ENCODE data around the gene SRPK2.

- TF ChIP-seq ZNF350 (tag by site-specific recombination; IDR thresholded peaks at IDR 0.05) (no peak), CTCF (tag by site-specific recombination; IDR thresholded peaks at IDR 0.05) (no peak), ZBTB10 (tag by site-specific recombination; IDR thresholded peaks at IDR 0.05) (no peak), ZNF23 (tag by site-specific recombination; IDR thresholded peaks at IDR 0.05; ENCODE audit: borderline replicate concordance) (no peak), YY1 (tag by site-specific recombination; IDR thresholded peaks at IDR 0.05) (no peak), KLF17 (tag by site-specific recombination; IDR thresholded peaks at IDR 0.05) (no peak), ZNF114 (tag by site-specific recombination; IDR thresholded peaks at IDR 0.05) (no peak), PATZ1 (tag by site-specific recombination; IDR thresholded peaks at IDR 0.05) (no peak), ZNF302 (tag by site-specific recombination; IDR thresholded peaks at IDR 0.05; ENCODE audit: low read depth) (no peak), ZNF248 (tag by site-specific recombination; IDR thresholded peaks at IDR 0.05) (no peak), ZNF398 (tag by site-specific recombination; IDR thresholded peaks at IDR 0.05) (no peak)
These were observed 103.4 kb downstream of the SRPK2 start for GRCh38 chr7:105285118-105285874.

All from HEK293 (cell line).